Right ventricle myocardium superior (tissue), 1 donor: ENCODE measurements around the gene SYT1. TPM values are rescaled to one million over a fixed set of nuclear protein-coding genes. Genes with fewer than 3 reads are reported as not detected.
"Not testable (repeated sequence)": the region's sequence is repeated elsewhere in the genome, so short reads cannot be mapped to it uniquely, and the experiment has no call there.

Source experiments
- ATAC-seq: fragments of 200-7000 bp; cut with Tn5 transposase; one replicate; pipeline ENCODE4 v1.9.1; 2020; ENCODE audit warnings: mild to moderate bottlenecking; ENCODE audit not compliant: poor library complexity
- DNase-seq: peaks from one replicate; pipeline ENCODE4 v3.0.0-alpha.2; 2020
- intact Hi-C: fragments of 100-400 bp; cut with DNase I; formaldehyde crosslinking; loops from one replicate; pipeline ENCODE4 v1.11.2; 2022
- total RNA-seq: library from RNA; stranded (reverse); fragmentation: NEBNext Ultra II Directional; extraction: Animal tissue kit (Norgen Biotek cat#: 25700); gene quantifications from one replicate; pipeline ENCODE4 v1.2.1, GENCODE V29; 2021
- donor health status: DM: no; HTN: yes; CAD: no; lungs with severe emphysema.

Gene SYT1
- total RNA-seq, 1 donor from 2014 or later = 0.38 TPM

- no peak for DNase-seq
- intact Hi-C loops = no loop called here
- no peak for ATAC-seq
Measured at GRCh38 chr12:79033788-79034187, 169.2 kb downstream of the SYT1 start.

DNA sequence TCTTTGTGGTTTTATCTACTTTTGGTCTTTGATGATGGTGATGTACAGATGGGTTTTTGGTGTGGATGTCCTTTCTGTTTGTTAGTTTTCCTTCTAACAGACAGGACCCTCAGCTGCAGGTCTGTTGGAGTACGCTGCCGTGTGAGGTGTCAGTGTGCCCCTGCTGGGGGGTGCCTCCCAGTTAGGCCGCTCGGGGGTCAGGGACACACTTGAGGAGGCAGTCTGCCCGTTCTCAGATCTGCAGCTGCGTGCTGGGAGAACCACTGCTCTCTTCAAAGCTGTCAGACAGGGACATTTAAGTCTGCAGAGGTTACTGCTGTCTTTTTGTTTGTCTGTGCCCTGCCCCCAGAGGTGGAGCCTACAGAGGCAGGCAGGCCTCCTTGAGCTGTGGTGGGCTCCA is 180.2 kb downstream of the SYT1 start:
- intact Hi-C loops, DNase-seq, ATAC-seq: not testable (repeated sequence)

DNA sequence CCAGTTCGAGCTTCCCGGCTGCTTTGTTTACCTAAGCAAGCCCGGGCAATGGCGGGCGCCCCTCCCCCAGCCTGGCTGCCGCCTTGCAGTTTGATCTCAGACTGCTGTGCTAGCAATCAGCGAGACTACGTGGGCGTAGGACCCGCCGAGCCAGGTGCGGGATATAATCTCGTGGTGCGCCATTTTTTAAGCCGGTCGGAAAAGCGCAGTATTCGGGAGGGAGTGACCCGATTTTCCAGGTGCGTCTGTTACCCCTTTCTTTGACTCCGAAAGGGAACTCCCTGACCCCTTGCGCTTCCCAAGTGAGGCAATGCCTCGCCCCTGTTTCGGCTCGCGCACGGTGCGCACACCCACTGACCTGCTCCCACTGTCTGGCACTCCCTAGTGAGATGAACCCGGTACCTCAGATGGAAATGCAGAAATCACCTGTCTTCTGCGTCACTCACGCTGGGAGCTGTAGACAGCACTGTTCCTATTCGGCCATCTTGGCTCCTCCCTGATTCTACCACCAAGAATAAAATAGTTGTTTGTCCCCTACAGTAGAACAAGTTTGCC is 180.7 kb downstream of the SYT1 start:
- ATAC-seq, DNase-seq, intact Hi-C loops: not testable (repeated sequence)

DNA sequence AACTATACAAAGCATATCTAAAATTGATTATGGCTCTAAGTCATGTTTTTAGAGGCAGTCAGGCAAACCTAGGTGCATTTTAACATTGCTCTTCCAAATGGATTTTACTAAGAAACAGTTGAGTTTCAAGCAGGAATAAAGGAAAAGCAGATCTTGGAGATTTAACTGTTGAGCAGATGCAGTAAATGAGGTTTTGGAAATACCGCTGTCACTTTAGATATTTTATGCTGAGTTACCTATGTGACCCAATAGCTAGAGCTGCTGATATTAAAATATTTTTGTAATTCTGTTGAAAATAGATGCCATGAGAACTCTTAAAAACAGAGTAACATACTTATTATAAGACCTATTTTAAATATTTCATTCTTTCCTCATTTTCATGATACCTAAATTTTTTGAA is 181.4 kb downstream of the SYT1 start:
- DNase-seq (no peak), ATAC-seq (no peak)
- intact Hi-C loops = no loop called here

DNA sequence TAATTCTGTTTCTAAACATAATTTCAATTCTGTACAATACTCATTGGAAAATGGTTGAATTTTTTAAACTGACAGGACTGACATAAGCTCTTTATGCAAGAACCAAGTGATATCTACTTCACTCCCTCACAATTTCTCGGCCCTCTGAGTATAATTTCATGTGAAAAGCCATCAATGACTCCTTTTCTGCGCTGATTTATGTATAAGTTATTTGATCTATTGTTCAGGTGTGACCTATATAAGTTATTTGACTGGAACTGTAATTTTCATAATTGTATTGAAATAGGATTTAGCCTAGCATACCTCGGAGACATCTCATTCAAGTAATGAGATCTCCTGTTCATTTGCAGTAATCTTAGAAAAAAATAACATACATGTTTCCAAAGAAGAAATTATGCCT is 184.4 kb downstream of the SYT1 start:
- intact Hi-C loops = no loop called here
- no peak for DNase-seq

GRCh38 chr12:79053394-79053793 is 188.8 kb downstream of the SYT1 start:
- intact Hi-C loops = no loop called here
- ATAC-seq (no peak), DNase-seq (no peak)

More for the DNA sequence above, 184.4 kb downstream of the SYT1 start:
- no peak for ATAC-seq

DNA sequence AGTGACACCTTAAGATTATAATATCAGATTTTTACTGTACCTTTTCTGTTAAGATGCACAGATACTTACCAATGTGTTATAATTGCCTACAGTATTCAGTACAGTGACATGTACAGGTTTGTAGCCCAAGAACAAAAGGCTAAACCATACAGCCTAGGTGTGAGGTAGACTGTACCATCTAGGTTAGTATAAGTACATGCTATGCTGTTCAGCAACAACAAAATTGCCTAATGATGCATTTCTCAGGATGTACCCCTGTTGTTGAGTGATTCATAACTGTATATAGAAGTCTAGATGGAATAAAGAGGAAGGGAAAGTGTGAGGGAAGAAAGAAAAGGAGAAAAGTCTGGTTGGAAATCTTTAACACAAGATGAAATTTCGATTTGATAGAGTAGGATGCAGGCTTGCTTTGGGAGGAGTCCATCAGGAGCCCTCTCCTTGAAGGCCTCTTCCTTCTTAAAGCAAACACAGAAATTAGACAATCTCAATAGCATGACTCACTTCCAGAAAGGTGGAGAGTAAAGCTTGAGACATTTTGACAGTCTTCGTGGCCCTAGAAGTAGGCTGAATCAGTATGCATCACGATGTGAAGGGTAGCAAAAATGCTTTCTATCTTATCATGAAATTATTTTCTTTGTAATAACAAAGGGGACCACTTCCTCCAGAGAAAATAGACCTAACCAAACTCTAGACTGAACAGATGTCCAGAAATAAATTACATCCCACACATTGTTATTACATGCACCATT is 191.5 kb downstream of the SYT1 start:
- intact Hi-C loops = no loop called here
- ATAC-seq (no peak), DNase-seq (no peak)

GRCh38 chr12:79056775-79057174 is 192.2 kb downstream of the SYT1 start:
- no peak for ATAC-seq
- intact Hi-C loops = no loop called here
- DNase-seq = no peak

- ATAC-seq (no peak), DNase-seq (no peak)
- intact Hi-C loops = no loop called here
Measured at GRCh38 chr12:79057540-79057939, 193.0 kb downstream of the SYT1 start.

- ATAC-seq (no peak), DNase-seq (no peak)
- intact Hi-C loops = no loop called here
Measured at GRCh38 chr12:79058342-79058741, 193.8 kb downstream of the SYT1 start.

DNA sequence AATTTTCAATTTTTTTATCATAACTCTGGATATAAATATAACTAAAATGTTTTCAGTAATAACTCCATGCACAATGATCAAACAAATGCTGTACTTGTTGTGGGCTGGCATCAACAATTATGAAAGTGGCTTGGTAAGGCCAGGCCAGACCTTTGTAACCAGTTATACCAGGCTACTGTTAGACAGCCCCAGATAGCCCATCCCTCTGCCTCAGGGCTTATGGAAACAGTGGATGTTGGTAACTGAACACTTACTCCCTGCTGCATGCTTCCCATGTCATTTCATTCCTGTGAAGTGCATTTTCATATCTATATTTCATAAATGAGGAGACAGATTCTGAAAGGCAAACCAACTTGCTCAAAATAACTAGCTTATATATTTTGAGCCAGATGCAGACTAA is 195.0 kb downstream of the SYT1 start:
- intact Hi-C loops = no loop called here

GRCh38 chr12:79063258-79063657 is 198.7 kb downstream of the SYT1 start:
- no peak for DNase-seq
- ATAC-seq = no peak
- intact Hi-C loops = no loop called here

More for the DNA sequence above, 195.0 kb downstream of the SYT1 start:
- DNase-seq = no peak
- ATAC-seq = no peak

DNA sequence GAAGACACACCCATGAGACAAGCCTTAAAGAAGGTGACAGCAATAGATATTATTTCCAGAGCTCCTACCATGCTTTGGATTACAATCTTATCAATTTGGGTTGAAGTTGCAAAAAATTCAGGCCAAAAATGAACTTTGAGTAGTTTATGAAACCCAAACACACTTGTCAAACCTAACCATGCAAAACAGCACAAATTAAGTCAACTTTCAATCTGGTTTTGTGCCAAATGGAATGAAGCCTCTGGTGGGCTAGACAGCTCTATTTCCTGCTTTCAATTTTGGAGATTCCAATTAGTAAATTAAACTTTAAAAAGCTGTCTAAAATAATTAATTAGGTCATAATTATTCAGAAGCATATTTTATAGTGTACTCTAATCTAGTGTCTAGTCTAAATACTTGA is 203.4 kb downstream of the SYT1 start:
- ATAC-seq = no peak
- intact Hi-C loops = no loop called here
- no peak for DNase-seq

DNA sequence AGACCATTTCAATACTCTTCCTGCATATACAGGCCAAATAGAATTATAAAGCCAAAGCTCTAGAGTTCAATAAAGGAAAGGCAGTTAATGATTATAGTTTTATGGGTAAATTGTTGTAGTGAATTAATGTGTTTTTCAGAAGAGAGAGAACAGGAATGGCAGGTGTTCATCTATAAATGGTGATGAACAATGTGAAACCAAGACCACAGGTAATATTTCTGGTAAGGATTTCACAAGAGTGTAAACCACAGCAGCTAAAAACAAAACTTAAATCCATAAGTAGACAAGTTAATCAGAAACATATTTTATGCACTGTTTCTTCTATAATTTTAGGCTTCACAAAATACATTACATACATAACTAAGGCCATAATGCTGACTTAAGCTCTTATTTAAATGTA is 204.4 kb downstream of the SYT1 start:
- DNase-seq (no peak), ATAC-seq (no peak)
- intact Hi-C loops = no loop called here

GRCh38 chr12:79071498-79071897 is 206.9 kb downstream of the SYT1 start:
- no peak for DNase-seq
- intact Hi-C loops = no loop called here
- ATAC-seq = no peak

DNA sequence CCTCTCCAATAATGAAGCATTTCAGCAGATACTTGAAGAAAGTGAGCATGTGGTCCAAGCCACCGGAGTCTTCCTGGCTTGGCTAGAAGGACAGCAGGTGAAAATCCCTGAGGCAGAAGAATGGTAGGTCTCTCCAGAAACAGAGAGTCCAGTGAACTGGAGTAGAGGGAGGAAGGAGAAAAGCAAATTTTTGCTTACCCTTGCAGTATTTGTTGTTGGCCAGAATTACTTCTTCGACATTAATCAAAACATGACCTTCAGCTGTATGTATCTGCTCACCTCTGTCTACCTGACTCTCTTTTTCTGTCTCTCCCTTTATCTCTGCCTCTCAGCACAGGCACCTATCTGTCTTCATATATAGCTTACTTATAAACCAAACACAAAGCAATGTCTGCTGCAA is 208.9 kb downstream of the SYT1 start:
- intact Hi-C loops = no loop called here
- DNase-seq (no peak), ATAC-seq (no peak)

- DNase-seq (no peak), ATAC-seq (no peak)
- intact Hi-C loops = no loop called here
Measured at GRCh38 chr12:79082595-79082994, 218.0 kb downstream of the SYT1 start.

DNA sequence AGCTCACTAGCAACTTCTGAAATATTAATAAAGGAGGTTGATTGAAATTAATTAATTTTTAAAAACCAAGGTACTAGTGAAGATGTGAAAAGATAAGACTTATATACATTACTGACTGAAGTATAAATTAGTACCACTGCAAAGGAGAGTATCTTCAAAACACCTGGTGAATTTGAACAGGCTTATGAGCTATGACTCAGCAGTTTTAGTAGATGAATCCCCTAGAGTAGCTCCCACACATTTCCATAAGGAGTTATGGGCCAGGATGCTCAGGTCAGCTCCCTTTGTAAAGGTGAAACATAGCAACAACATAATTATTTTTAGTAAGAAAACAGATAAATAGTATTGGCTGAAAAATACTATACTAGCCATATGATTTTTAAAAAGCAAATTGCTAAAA is 218.6 kb downstream of the SYT1 start:
- no peak for ATAC-seq
- DNase-seq = no peak
- intact Hi-C loops = no loop called here

- intact Hi-C loops = no loop called here
- no peak for DNase-seq
- no peak for ATAC-seq
Measured at GRCh38 chr12:79085106-79085682, 220.6 kb downstream of the SYT1 start.

- no peak for ATAC-seq
- intact Hi-C loops = no loop called here
Measured at GRCh38 chr12:79086541-79087296, 222.1 kb downstream of the SYT1 start.

More at GRCh38 chr12:79086541-79087296, 222.1 kb downstream of the SYT1 start:
- no peak for DNase-seq
